Small intestine (tissue), 16 donors: ENCODE results near the gene KIF24. TPM values are rescaled to one million over a fixed set of nuclear protein-coding genes. Genes with fewer than 3 reads are reported as not detected.

ENCODE experiments used
- DNase-seq, 2 donors: peaks; one replicate each; pipeline versions ENCODE4 v3.0.0 to v3.0.0-alpha.2; 2013
- FAIRE-seq: peaks from 2 replicates; lab custom pipeline; 2012; peaks lifted over from hg19 to GRCh38; lab: Jason Lieb, UNC
- H3K27ac ChIP-seq, 3 donors: one replicate each; pipeline ENCODE4 v1.5.1; 2013; ENCODE audit warnings: low read length in 2 of 3, mild to moderate bottlenecking in 2 of 3, control low read depth in 1 of 3, inconsistent platforms in 1 of 3, low read depth in 1 of 3, moderate library complexity in 1 of 3
- H3K27me3 ChIP-seq, 3 donors: one replicate each; pipeline ENCODE4 v1.6.1; 2013; ENCODE audit warnings: low read length in 3 of 3, inconsistent platforms in 1 of 3; ENCODE audit not compliant: control insufficient read depth in 3 of 3, insufficient read depth in 3 of 3
- H3K36me3 ChIP-seq, 3 donors: one replicate each; pipeline ENCODE4 v1.6.1; 2013; ENCODE audit warnings: low read length in 3 of 3, inconsistent platforms in 1 of 3, low read depth in 1 of 3, mild to moderate bottlenecking in 1 of 3, moderate library complexity in 1 of 3; ENCODE audit not compliant: control insufficient read depth in 3 of 3, insufficient read depth in 2 of 3
- H3K4me1 ChIP-seq, 3 donors: one replicate each; pipeline ENCODE4 v1.6.1; 2013; ENCODE audit warnings: low read length in 2 of 3, inconsistent platforms in 1 of 3, low read depth in 1 of 3, mild to moderate bottlenecking in 1 of 3, moderate library complexity in 1 of 3; ENCODE audit not compliant: control insufficient read depth in 3 of 3, insufficient read depth in 2 of 3
- H3K4me3 ChIP-seq, 3 donors: one replicate each; pipeline ENCODE4 v1.5.1; 2013; ENCODE audit warnings: low read length in 3 of 3, control low read depth in 1 of 3, inconsistent platforms in 1 of 3, low read depth in 1 of 3, mild to moderate bottlenecking in 1 of 3, moderate library complexity in 1 of 3
- H3K9me3 ChIP-seq, 2 donors: one replicate each; pipeline ENCODE4 v1.6.1; 2013; ENCODE audit warnings: low read depth in 1 of 2, low read length in 1 of 2; ENCODE audit not compliant: control insufficient read depth in 2 of 2, insufficient read depth in 1 of 2
- WGBS, 3 donors: extraction: QIAGEN DNeasy Blood & Tissue Kit; methylation state at CpG; one replicate each; pipeline ENCODE4 v1.1.7; 2013; 5-methylcytosine and 5-hydroxymethylcytosine counted together
- long read RNA-seq, 10 donors: transcript quantifications; one replicate each; lab custom pipeline, GENCODE V29; 2026
- polyA plus RNA-seq, 4 donors: library from polyadenylated mRNA; stranded (reverse) in 3 of 4; unstranded in 1 of 4; fragments of 200-250 nt in 3 of 4; fragments of 120-200 nt in 1 of 4; gene quantifications; one replicate each; pipeline versions ENCODE4 v1.2.1 to v1.2.3, GENCODE V29; 2013
- donor health status: healthy with polysubstance abuse.
- donor health status: control.
- donor health status: control.
- donor health status: Bipolar disorder and iron deficiency.
- donor health status: healthy.

The KIF24 gene
- 1 to 10 TPM in 2 of 4 donors, under 1 TPM in 2; 0.27 to 2.1 (median 0.98) TPM for polyA plus RNA-seq
- long read RNA-seq, donor 1, result 0 reads
- long read RNA-seq, donor 2, result 0 reads
- long read RNA-seq, donor 3, partial matches to known transcripts, result 47 of 53 reads
- long read RNA-seq, donor 3, other reads (novel, unspliced or antisense), result 6 of 53 reads
- long read RNA-seq, donor 4, result 0 reads
- long read RNA-seq, donor 5, result 0 reads
- long read RNA-seq, donor 6, result 0 reads
- long read RNA-seq, donor 7, result 0 reads
- long read RNA-seq, donor 8, result 0 reads
- long read RNA-seq, donor 9, result 0 reads
- long read RNA-seq, donor 10, result 0 reads

- H3K4me3 ChIP-seq, result peak within 1 kb of the TSS; percentile 56 to 96 (median 93)
- H3K27ac ChIP-seq, result peak within 1 kb of the TSS; percentile 89 to 97 (median 91)
- DNase-seq, result peak; percentile 99 to 100
- peaks cover 0 to 17% (median 1%) of the 10 kb centered on the region in 3 donors for H3K4me1 ChIP-seq
- H3K9me3 ChIP-seq, result no peaks in the 10 kb centered on the region
- 0 to 1% (median 0%) methylated on average over 59 to 64 of the region's 64 CpGs for WGBS, 3 donors
- no peaks in the 10 kb centered on the region for H3K27me3 ChIP-seq
- FAIRE-seq, result no peak
- H3K36me3 ChIP-seq, result no peaks in the 10 kb centered on the region
These were observed at the start of gene KIF24, which contains the start of gene NUDT2 for GRCh38 chr9:34328987-34329832. TSS of gene KIF24 (minus strand) at chr9:34329268. CDS start at chr9:34311346, 17,922 bp downstream. TSS of gene NUDT2 (plus strand) at chr9:34329569. CDS start at chr9:34339040, 9,471 bp downstream.

- FAIRE-seq, result no peak
- 94 to 95% (median 95%) methylated on average over 3 of the region's 3 CpGs for WGBS, 3 donors
- Histone ChIP-seq H3K4me3 (no peak overlapping the region), H3K27ac (no peak overlapping the region), H3K27me3 (peaks cover 0 to 12% (median 0%) of the 10 kb centered on the region in 3 donors), H3K4me1 (peaks cover 2 to 47% (median 4%) of the 10 kb centered on the region in 3 donors), H3K36me3 (peaks cover 0 to 4% (median 0%) of the 10 kb centered on the region in 3 donors), H3K9me3 (no peaks in the 10 kb centered on the region)
- no peak for DNase-seq
These were observed 49.5 kb upstream of the KIF24 start for GRCh38 chr9:34378376-34379060.

DNA sequence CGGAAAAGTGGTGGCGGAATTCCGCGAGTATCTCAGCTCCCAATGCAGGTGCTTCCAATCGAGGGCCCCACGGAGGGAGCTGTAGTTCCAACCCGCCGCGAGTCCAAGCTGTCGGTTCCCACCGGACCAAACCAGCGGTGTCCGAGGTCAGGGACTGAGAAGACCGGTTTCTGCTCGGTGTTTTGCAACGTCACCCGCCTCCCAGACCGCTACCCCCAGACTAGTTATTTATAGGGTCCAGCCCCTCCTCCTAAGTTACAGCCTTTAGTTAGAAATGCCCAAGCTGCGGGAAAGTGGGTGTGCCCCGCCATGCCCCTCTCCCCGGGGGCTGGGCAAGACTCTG, 48.3 kb upstream of the KIF24 start:
- peaks cover 0 to 4% of the 10 kb centered on the region in 2 donors for H3K9me3 ChIP-seq
- WGBS, 3 donors, result 1 to 5% (median 4%) methylated on average over 21 of the region's 21 CpGs
- H3K27ac ChIP-seq, result peak overlapping the region; percentile 35 to 86 (median 64)
- H3K4me3 ChIP-seq, result peak overlapping the region in 2 of 3 donors; percentile 85 to 96
- FAIRE-seq (no peak), DNase-seq (no peak)
- H3K4me1 ChIP-seq, result peaks cover 2 to 47% (median 4%) of the 10 kb centered on the region in 3 donors
- peaks cover 0 to 12% (median 0%) of the 10 kb centered on the region in 3 donors for H3K27me3 ChIP-seq
- H3K36me3 ChIP-seq, result peaks cover 0 to 15% (median 2%) of the 10 kb centered on the region in 3 donors

GRCh38 chr9:34376596-34377403, 47.7 kb upstream of the KIF24 start, which contains the start of gene MYORG:
TSS of gene MYORG (minus strand) at chr9:34376898. CDS start at chr9:34372943, 3,955 bp downstream.
- DNase-seq (peak; percentile 99), FAIRE-seq (peak; percentile 23)
- peaks cover 2 to 47% (median 4%) of the 10 kb centered on the region in 3 donors for H3K4me1 ChIP-seq
- peaks cover 0 to 21% (median 7%) of the 10 kb centered on the region in 3 donors for H3K36me3 ChIP-seq
- peaks cover 0 to 9% of the 10 kb centered on the region in 2 donors for H3K9me3 ChIP-seq
- H3K27me3 ChIP-seq, result peaks cover 0 to 15% (median 0%) of the 10 kb centered on the region in 3 donors
- WGBS, 3 donors, result 0 to 1% (median 1%) methylated on average over 49 to 54 of the region's 54 CpGs
- peak within 1 kb of the TSS; percentile 58 to 96 (median 85) for H3K4me3 ChIP-seq
- H3K27ac ChIP-seq, result peak within 1 kb of the TSS; percentile 86 to 95 (median 93)

DNA sequence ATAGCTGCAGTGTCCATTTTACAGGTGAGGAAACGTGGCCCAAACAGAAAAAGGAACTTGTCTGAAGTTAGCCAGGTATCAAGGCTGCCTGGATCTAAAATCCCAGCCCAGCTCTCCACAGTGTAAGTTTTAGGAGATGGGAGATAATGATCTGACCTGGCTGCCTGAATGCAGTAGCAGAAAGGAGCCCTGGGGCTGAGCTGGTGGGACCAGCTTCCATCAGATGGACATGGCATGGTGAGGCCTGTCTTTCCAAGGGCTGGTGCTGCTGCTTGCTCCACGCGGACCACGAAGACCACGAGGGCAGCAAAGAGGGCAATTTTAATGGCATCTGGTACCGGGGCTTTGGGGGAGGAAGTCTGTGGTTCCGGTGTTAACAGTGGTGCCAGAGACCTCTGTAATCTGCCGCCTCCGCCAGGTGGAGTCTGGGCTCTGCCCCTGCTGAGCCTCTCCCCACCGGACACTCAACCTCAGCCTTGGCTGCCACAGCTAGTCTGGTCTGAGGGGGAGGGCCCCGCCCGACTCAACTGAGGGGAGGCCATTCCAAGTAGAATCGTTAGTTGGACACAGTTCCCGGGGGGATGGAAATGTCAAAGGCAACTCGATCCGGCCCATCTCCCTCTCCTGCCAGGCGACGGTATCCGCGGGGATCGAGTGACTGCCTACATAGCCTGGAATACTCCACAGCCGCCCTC, 47.0 kb upstream of the KIF24 start:
- peaks cover 0 to 17% of the 10 kb centered on the region in 2 donors for H3K9me3 ChIP-seq
- H3K27ac ChIP-seq, result peak overlapping the region; percentile 86 to 95 (median 93)
- H3K4me3 ChIP-seq, result peak overlapping the region; percentile 58 to 96 (median 85)
- peaks cover 2 to 40% (median 4%) of the 10 kb centered on the region in 3 donors for H3K4me1 ChIP-seq
- peaks cover 3 to 28% (median 8%) of the 10 kb centered on the region in 3 donors for H3K36me3 ChIP-seq
- DNase-seq, result peak; percentile 76 to 78
- FAIRE-seq, result no peak
- H3K27me3 ChIP-seq, result peaks cover 0 to 14% (median 0%) of the 10 kb centered on the region in 3 donors
- WGBS, 3 donors, result 4 to 8% (median 6%) methylated on average over 21 to 22 of the region's 22 CpGs

DNA sequence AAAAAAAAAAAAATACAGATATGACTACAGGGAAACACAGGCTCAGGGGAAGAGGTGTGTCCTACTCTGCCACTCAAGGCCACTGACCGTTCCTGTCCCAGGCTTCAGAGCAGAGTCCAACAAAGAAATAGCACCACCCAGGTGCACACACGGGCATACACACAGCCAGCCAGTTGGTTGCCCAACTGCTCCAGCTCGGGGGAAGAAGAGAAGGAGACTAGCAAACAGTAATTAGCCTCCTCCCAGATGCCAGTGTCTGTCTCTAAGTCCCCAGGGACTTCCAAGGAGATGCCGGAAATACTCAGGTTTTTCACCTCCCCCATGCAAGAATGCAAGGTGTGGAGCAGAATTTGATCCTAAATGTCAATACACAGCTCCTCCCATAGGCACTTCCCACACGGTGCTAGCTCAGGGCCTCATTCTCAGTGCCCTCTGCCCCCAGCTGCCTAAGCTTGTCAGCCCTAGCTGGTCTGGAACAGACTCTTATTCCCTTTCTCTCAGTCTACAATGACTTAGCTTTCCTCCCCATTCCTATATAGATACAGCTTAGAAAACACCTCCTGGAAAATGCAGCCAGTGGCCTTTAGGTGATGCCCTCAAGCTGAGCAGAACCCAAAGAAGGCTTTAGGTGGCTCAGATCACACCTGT, 46.0 kb upstream of the KIF24 start:
- peaks cover 3 to 38% (median 12%) of the 10 kb centered on the region in 3 donors for H3K36me3 ChIP-seq
- H3K27ac ChIP-seq, result peak overlapping the region; percentile 86 to 95 (median 93)
- H3K4me3 ChIP-seq, result peak overlapping the region in 2 of 3 donors; percentile 85 to 96
- H3K27me3 ChIP-seq, result peaks cover 0 to 18% (median 0%) of the 10 kb centered on the region in 3 donors
- DNase-seq (peak; percentile 92 to 98), FAIRE-seq (no peak)
- peaks cover 0 to 19% of the 10 kb centered on the region in 2 donors for H3K9me3 ChIP-seq
- peaks cover under 1 to 41% (median under 1%) of the 10 kb centered on the region in 3 donors for H3K4me1 ChIP-seq
- 12 to 48% (median 38%) methylated on average over 5 of the region's 5 CpGs for WGBS, 3 donors
